GM23248 (cell line): ENCODE data around the gene VSIG10.

Experiments
- EZH2 ChIP-seq: fragments of 200-600 bp; sonication (generic); IDR thresholded peaks from 2 replicates; pipeline ENCODE4 v1.6.1; 2018; ENCODE audit warnings: antibody characterized with exemption, mild to moderate bottlenecking; ENCODE audit not compliant: insufficient read depth, poor library complexity, severe bottlenecking
- EZH2phosphoT487 ChIP-seq: fragments of 200-600 bp; sonication (generic); IDR thresholded peaks from 2 replicates; pipeline ENCODE4 v1.6.1; 2018; ENCODE audit warnings: antibody characterized with exemption, moderate library complexity, mild to moderate bottlenecking, low read depth; ENCODE audit not compliant: insufficient read depth

GRCh38 chr12:118025168-118025567 is 78.6 kb downstream of the VSIG10 start:
- no peak for TF ChIP-seq EZH2phosphoT487
- TF ChIP-seq EZH2: no peak
